ENCODE measurements around the gene CEP104. TPM values are rescaled to one million over a fixed set of nuclear protein-coding genes. Genes with fewer than 3 reads are reported as not detected.

The CEP104 gene
- total and polyA plus RNA-seq, 2 donors (not counting 1 experiment from before 2014, with no cell fraction given) = 25.4 to 28.9 TPM

- no peak overlapping the region for H3K4me2 ChIP-seq (ENCODE audit: extremely low read depth, insufficient read depth, low read length)
- TF ChIP-seq EZH2 (IDR thresholded peaks at IDR 0.05; ENCODE audit: low read length, missing control alignments) = no peak
- TF ChIP-seq, protein P1, sequence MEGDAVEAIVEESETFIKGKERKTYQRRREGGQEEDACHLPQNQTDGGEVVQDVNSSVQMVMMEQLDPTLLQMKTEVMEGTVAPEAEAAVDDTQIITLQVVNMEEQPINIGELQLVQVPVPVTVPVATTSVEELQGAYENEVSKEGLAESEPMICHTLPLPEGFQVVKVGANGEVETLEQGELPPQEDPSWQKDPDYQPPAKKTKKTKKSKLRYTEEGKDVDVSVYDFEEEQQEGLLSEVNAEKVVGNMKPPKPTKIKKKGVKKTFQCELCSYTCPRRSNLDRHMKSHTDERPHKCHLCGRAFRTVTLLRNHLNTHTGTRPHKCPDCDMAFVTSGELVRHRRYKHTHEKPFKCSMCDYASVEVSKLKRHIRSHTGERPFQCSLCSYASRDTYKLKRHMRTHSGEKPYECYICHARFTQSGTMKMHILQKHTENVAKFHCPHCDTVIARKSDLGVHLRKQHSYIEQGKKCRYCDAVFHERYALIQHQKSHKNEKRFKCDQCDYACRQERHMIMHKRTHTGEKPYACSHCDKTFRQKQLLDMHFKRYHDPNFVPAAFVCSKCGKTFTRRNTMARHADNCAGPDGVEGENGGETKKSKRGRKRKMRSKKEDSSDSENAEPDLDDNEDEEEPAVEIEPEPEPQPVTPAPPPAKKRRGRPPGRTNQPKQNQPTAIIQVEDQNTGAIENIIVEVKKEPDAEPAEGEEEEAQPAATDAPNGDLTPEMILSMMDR (conservative IDR thresholded peaks at IDR 0.05 in 1 of 2, IDR thresholded peaks at IDR 0.05 in 1 of 2; ENCODE audit: low read depth in 1 of 2, low read length in 2 of 2) = no peak
- H3K4me1 ChIP-seq (ENCODE audit: control insufficient read depth, extremely low read depth, insufficient read depth, low read length) = peaks cover 5% of the 10 kb centered on the region
- no peak overlapping the region for H3K27ac ChIP-seq (ENCODE audit: insufficient read depth, low read length)
- peaks cover 3% of the 10 kb centered on the region for H4K20me1 ChIP-seq (ENCODE audit: control insufficient read depth, extremely low read depth, insufficient read depth, low read length)
- DNase-seq (ENCODE audit: low read depth in 2 of 2) = no peak
- no peaks in the 10 kb centered on the region for H3K27me3 ChIP-seq (ENCODE audit: control insufficient read depth, insufficient read depth, low read length)
- H3K4me3 ChIP-seq (replicated peaks in 1 of 4; ENCODE audit: control extremely low read depth in 1 of 4, insufficient read depth in 1 of 4, low read depth in 3 of 4, low read length in 4 of 4) = no peak overlapping the region
- no peaks in the 10 kb centered on the region for H3K9me3 ChIP-seq (ENCODE audit: control insufficient read depth, insufficient read depth, low read depth, low read length)
- no peak overlapping the region for H3K9ac ChIP-seq (ENCODE audit: insufficient read depth, low read length)
- peaks cover 10% of the 10 kb centered on the region for H3K36me3 ChIP-seq (ENCODE audit: control insufficient read depth, insufficient read depth, low read length)
- no peak overlapping the region for H2AFZ ChIP-seq (ENCODE audit: low read length)
- peaks cover 71% of the 10 kb centered on the region for H3K79me2 ChIP-seq (ENCODE audit: control insufficient read depth, insufficient read depth, low read length)
These were observed 66.5 kb downstream of the CEP104 start for GRCh38 chr1:3790500-3790923.

DNA sequence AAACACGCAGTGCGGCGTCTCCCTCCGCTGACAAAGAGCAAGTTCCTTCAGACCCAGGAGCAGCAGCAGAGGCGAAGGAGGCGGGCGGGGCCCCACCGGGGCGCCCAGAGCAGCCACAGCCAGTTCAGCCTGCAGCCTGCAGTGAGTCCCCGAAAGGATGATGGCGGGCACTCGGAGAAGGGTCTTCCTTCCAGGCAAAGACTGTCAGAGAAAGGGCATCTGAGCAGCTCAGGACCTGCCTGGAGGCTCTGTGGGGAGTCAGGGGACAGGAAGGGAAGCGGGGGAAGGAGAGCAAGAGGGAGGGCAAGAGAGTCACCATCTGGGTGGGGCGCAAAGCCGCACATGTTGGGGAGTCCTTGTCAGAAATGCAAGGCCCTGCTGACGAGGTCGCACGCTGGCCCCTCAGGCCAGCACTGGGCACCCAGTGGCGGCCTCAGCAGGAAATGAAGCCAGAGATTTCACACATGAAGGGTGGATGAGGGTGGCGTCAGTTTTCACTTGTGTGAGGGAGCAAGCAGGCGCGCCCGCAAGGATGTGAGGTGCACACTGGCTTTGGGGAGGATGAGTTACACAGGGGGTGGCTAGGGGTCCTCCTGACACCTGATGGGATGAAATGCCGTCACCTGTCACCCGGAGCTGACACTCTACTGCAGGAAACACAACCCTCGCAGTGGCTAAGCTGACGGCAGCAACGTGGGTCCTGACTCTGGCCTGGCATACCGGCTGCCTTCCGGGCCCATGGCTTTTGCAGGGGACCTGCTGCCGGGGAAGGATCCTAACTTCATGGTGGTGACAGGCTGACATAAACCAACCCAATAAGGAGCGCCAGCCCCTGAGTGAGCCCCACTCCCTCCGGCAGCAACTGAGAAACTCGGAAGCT, 67.3 kb downstream of the CEP104 start:
- Histone ChIP-seq H3K36me3 (ENCODE audit: control insufficient read depth, insufficient read depth, low read length) (peaks cover 14% of the 10 kb centered on the region), H2AFZ (ENCODE audit: low read length) (no peak overlapping the region), H3K9me3 (ENCODE audit: control insufficient read depth, insufficient read depth, low read depth, low read length) (no peaks in the 10 kb centered on the region), H3K9ac (ENCODE audit: insufficient read depth, low read length) (no peak overlapping the region), H3K4me3 (replicated peaks in 1 of 4; ENCODE audit: control extremely low read depth in 1 of 4, insufficient read depth in 1 of 4, low read depth in 3 of 4, low read length in 4 of 4) (no peak overlapping the region), H3K4me2 (ENCODE audit: extremely low read depth, insufficient read depth, low read length) (no peak overlapping the region), H3K27me3 (ENCODE audit: control insufficient read depth, insufficient read depth, low read length) (no peaks in the 10 kb centered on the region), H3K27ac (ENCODE audit: insufficient read depth, low read length) (no peak overlapping the region), H3K79me2 (ENCODE audit: control insufficient read depth, insufficient read depth, low read length) (peaks cover 62% of the 10 kb centered on the region), H3K4me1 (ENCODE audit: control insufficient read depth, extremely low read depth, insufficient read depth, low read length) (peaks cover 2% of the 10 kb centered on the region), H4K20me1 (ENCODE audit: control insufficient read depth, extremely low read depth, insufficient read depth, low read length) (peaks cover 3% of the 10 kb centered on the region)
- DNase-seq (ENCODE audit: low read depth in 2 of 2) = no peak
- no peak for TF ChIP-seq EZH2 (IDR thresholded peaks at IDR 0.05; ENCODE audit: low read length, missing control alignments)

DNA sequence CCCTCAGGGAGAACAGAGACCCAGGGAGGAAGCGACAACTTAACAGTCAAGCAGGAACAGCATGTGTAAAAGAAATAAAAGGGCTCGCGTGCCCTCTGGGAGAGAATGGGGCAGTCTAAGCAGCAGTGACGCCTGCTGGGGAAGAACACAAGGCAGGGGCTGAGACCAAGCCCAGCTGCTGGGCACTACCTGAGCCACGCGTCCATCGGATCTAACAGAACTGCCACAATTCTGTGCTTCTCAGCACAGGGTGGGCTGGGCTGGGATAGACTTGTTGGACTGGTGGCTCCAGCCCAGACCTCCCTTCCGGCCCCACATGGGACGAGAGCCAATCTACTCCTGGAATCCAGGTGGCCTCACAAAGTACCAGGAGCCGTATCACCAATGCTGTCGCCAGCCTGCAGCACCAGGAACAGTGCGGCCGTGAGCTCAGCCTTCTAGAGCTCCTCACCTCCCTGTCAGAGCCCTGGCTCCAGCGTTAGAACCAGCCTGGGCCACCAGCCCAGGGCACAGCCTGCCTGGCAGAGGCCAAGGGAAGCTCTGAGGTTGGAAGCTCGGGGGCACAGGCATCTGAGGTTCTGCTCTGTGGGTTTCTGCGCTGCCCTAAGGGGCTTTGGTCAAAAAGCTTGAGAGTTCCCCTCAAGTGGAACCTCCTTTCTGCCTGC, 68.1 kb downstream of the CEP104 start:
- no peaks in the 10 kb centered on the region for H3K9me3 ChIP-seq (ENCODE audit: control insufficient read depth, insufficient read depth, low read depth, low read length)
- H3K79me2 ChIP-seq (ENCODE audit: control insufficient read depth, insufficient read depth, low read length) = peaks cover 55% of the 10 kb centered on the region
- no peak overlapping the region for H3K27ac ChIP-seq (ENCODE audit: insufficient read depth, low read length)
- H3K4me2 ChIP-seq (ENCODE audit: extremely low read depth, insufficient read depth, low read length) = no peak overlapping the region
- peaks cover 3% of the 10 kb centered on the region for H4K20me1 ChIP-seq (ENCODE audit: control insufficient read depth, extremely low read depth, insufficient read depth, low read length)
- no peaks in the 10 kb centered on the region for H3K4me1 ChIP-seq (ENCODE audit: control insufficient read depth, extremely low read depth, insufficient read depth, low read length)
- DNase-seq (ENCODE audit: low read depth in 2 of 2) = no peak
- H3K9ac ChIP-seq (ENCODE audit: insufficient read depth, low read length) = no peak overlapping the region
- H2AFZ ChIP-seq (ENCODE audit: low read length) = no peak overlapping the region
- peaks cover 14% of the 10 kb centered on the region for H3K36me3 ChIP-seq (ENCODE audit: control insufficient read depth, insufficient read depth, low read length)
- no peaks in the 10 kb centered on the region for H3K27me3 ChIP-seq (ENCODE audit: control insufficient read depth, insufficient read depth, low read length)
- H3K4me3 ChIP-seq (replicated peaks in 1 of 4; ENCODE audit: control extremely low read depth in 1 of 4, insufficient read depth in 1 of 4, low read depth in 3 of 4, low read length in 4 of 4) = no peak overlapping the region
- TF ChIP-seq EZH2 (IDR thresholded peaks at IDR 0.05; ENCODE audit: low read length, missing control alignments) = no peak
- TF ChIP-seq, protein P1 (conservative IDR thresholded peaks at IDR 0.05 in 1 of 2, IDR thresholded peaks at IDR 0.05 in 1 of 2; ENCODE audit: low read depth in 1 of 2, low read length in 2 of 2) = no peak

Data from fibroblast of lung (primary cell).